Ascending aorta (tissue), 2 donors: ENCODE results near the gene LY6G5C. TPM values are rescaled to one million over a fixed set of nuclear protein-coding genes. Genes with fewer than 3 reads are reported as not detected.

Experiments used
- DNase-seq, 2 donors: peaks; one replicate each; pipeline ENCODE4 v3.0.0-alpha.2; 2019; ENCODE audit warnings: low spot score in 2 of 2
- H3K27ac ChIP-seq, 2 donors: fragments of 200-600 bp; sonication (generic); one replicate each; pipeline ENCODE4 v1.5.1; 2016 to 2017; ENCODE audit warnings: mild to moderate bottlenecking in 1 of 2
- H3K27me3 ChIP-seq: fragments of 200-600 bp; sonication (generic); one replicate; pipeline ENCODE4 v1.5.1; 2017
- H3K36me3 ChIP-seq, 2 donors: fragments of 200-600 bp; sonication (generic); one replicate each; pipeline ENCODE4 v1.5.1; 2016
- H3K4me1 ChIP-seq, 2 donors: fragments of 200-600 bp; sonication (generic); one replicate each; pipeline ENCODE4 v1.5.1; 2016 to 2017; ENCODE audit warnings: mild to moderate bottlenecking in 1 of 2
- H3K4me3 ChIP-seq, 2 donors: fragments of 200-600 bp; sonication (generic); one replicate each; pipeline ENCODE4 v1.5.1; 2016 to 2017; ENCODE audit warnings: mild to moderate bottlenecking in 1 of 2
- H3K9me3 ChIP-seq, 2 donors: fragments of 200-600 bp; sonication (generic); one replicate each; pipeline ENCODE4 v1.5.1; 2016
- CTCF ChIP-seq, 3 experiments: fragments of 200-600 bp in 2 of 3; fragments of 450-650 bp in 1 of 3; sonication (generic) in 2 of 3; IDR thresholded peaks; one replicate each; pipeline ENCODE4 v1.5.1; 2016 to 2019; ENCODE audit warnings: antibody characterized with exemption in 3 of 3, mild to moderate bottlenecking in 1 of 3, moderate library complexity in 1 of 3
- intact Hi-C: fragments of 100-400 bp; cut with DNase I; formaldehyde crosslinking; loops from one replicate; pipeline ENCODE4 v1.15.1; 2023
- total RNA-seq: library from RNA; depleted of rRNA; stranded (reverse); fragments of >200 nt; gene quantifications from one replicate; pipeline ENCODE4 v1.1.0, GENCODE V29; 2016

LY6G5C gene
- total RNA-seq, 1 donor from 2014 or later, result 0.96 TPM

GRCh38 chr6:31687860-31688693 lies 7.2 kb upstream of the LY6G5C start:
- Histone ChIP-seq H3K9me3 (no peaks in the 10 kb centered on the region), H3K4me3 (no peak overlapping the region), H3K27ac (no peak overlapping the region), H3K36me3 (peaks cover 62 to 72% of the 10 kb centered on the region in 2 donors), H3K27me3 (no peaks in the 10 kb centered on the region), H3K4me1 (no peaks in the 10 kb centered on the region)
- no peak for TF ChIP-seq CTCF (IDR thresholded peaks at IDR 0.05)
- no peak for DNase-seq
- intact Hi-C loops, result no loop called here

- Histone ChIP-seq H3K27ac (no peak overlapping the region), H3K36me3 (peaks cover 54 to 64% of the 10 kb centered on the region in 2 donors), H3K9me3 (no peaks in the 10 kb centered on the region), H3K4me3 (no peak overlapping the region), H3K27me3 (no peaks in the 10 kb centered on the region), H3K4me1 (no peaks in the 10 kb centered on the region)
- TF ChIP-seq CTCF (IDR thresholded peaks at IDR 0.05), result no peak
- DNase-seq, result no peak
- intact Hi-C loops, result no loop called here
These were observed 6.5 kb upstream of the LY6G5C start for GRCh38 chr6:31687321-31687720.

GRCh38 chr6:31686483-31686882 lies 5.6 kb upstream of the LY6G5C start:
- peaks cover 46 to 57% of the 10 kb centered on the region in 2 donors for H3K36me3 ChIP-seq
- intact Hi-C loops, result no loop called here
- H3K27me3 ChIP-seq, result no peaks in the 10 kb centered on the region
- peaks cover 0 to 2% of the 10 kb centered on the region in 2 donors for H3K4me1 ChIP-seq
- no peaks in the 10 kb centered on the region for H3K9me3 ChIP-seq
- TF ChIP-seq CTCF (IDR thresholded peaks at IDR 0.05), result no peak
- DNase-seq, result no peak
- H3K4me3 ChIP-seq, result no peak overlapping the region
- no peak overlapping the region for H3K27ac ChIP-seq

GRCh38 chr6:31683591-31683990 lies 2.7 kb upstream of the LY6G5C start:
- peaks cover 18 to 28% of the 10 kb centered on the region in 2 donors for H3K36me3 ChIP-seq
- peaks cover 2 to 5% of the 10 kb centered on the region in 2 donors for H3K4me1 ChIP-seq
- H3K27ac ChIP-seq, result no peak overlapping the region
- no peak for TF ChIP-seq CTCF (IDR thresholded peaks at IDR 0.05)
- H3K4me3 ChIP-seq, result no peak overlapping the region
- no peak for DNase-seq
- no peaks in the 10 kb centered on the region for H3K9me3 ChIP-seq
- H3K27me3 ChIP-seq, result no peaks in the 10 kb centered on the region
- intact Hi-C loops, result loop anchor here (5.0 kb wide), 2 partner anchors 89 to 269 kb away; no protein-coding TSS in a partner anchor

GRCh38 chr6:31681135-31681671 lies 336 bp upstream of the LY6G5C start:
- no peak for DNase-seq
- intact Hi-C loops, result loop anchor here (2.0 to 5.0 kb wide), 4 partner anchors 48 to 271 kb away; partner anchors contain the start of genes DDAH2 and NEU1
- H3K4me1 ChIP-seq, result peaks cover 2 to 5% of the 10 kb centered on the region in 2 donors
- TF ChIP-seq CTCF (IDR thresholded peaks at IDR 0.05), result peak in 2 of 3 experiments; percentile 19 to 24
- H3K9me3 ChIP-seq, result no peaks in the 10 kb centered on the region
- peak overlapping the region; percentile 62 to 64 for H3K27ac ChIP-seq
- H3K4me3 ChIP-seq, result peak overlapping the region; percentile 62 to 86
- peaks cover 0 to 4% of the 10 kb centered on the region in 2 donors for H3K36me3 ChIP-seq
- H3K27me3 ChIP-seq, result no peaks in the 10 kb centered on the region
